ENCODE data around the gene SPIB.

The SPIB gene

GRCh38 chr19:50413096-50413495, 5.6 kb upstream of the SPIB start:
- Histone ChIP-seq H3K27ac (no peak overlapping the region), H3K36me3 (ENCODE audit: insufficient read depth, low read length) (peaks cover 6% of the 10 kb centered on the region; the same call in 1 of the 2 replicates), H3K9ac (ENCODE audit: insufficient read length) (no peak overlapping the region), H3K4me3 (no peak overlapping the region), H3K9me3 (ENCODE audit: low read depth, low read length) (no peaks in the 10 kb centered on the region)
- no peak for DNase-seq (ENCODE audit: low read depth, low spot score)
- TF ChIP-seq POLR2AphosphoS5 (IDR thresholded peaks at IDR 0.05; ENCODE audit: borderline replicate concordance, low read depth, low read length) (no peak), EZH2 (IDR thresholded peaks at IDR 0.05) (no peak), FOXP2 (optimal IDR thresholded peaks at IDR 0.05; ENCODE audit: control extremely low read depth, extremely low read length, insufficient read depth) (no peak)

GRCh38 chr19:50413531-50413930, 5.2 kb upstream of the SPIB start:
- no peak overlapping the region for H3K27ac ChIP-seq
- H3K9ac ChIP-seq (ENCODE audit: insufficient read length): no peak overlapping the region
- no peaks in the 10 kb centered on the region for H3K9me3 ChIP-seq (ENCODE audit: low read depth, low read length)
- TF ChIP-seq FOXP2 (optimal IDR thresholded peaks at IDR 0.05; ENCODE audit: control extremely low read depth, extremely low read length, insufficient read depth) (no peak), POLR2AphosphoS5 (IDR thresholded peaks at IDR 0.05; ENCODE audit: borderline replicate concordance, low read depth, low read length) (no peak)
- H3K36me3 ChIP-seq (ENCODE audit: insufficient read depth, low read length): peaks cover 5% of the 10 kb centered on the region; the same call in 1 of the 2 replicates
- DNase-seq (ENCODE audit: low read depth, low spot score): no peak
- H3K4me3 ChIP-seq: no peak overlapping the region

- TF ChIP-seq EZH2 (IDR thresholded peaks at IDR 0.05): no peak
- no peak for TF ChIP-seq FOXP2 (optimal IDR thresholded peaks at IDR 0.05; ENCODE audit: control extremely low read depth, extremely low read length, insufficient read depth)
- TF ChIP-seq POLR2AphosphoS5 (IDR thresholded peaks at IDR 0.05; ENCODE audit: borderline replicate concordance, low read depth, low read length): no peak
- no peak overlapping the region for H3K27ac ChIP-seq
- H3K9me3 ChIP-seq (ENCODE audit: low read depth, low read length): no peaks in the 10 kb centered on the region
- H3K4me3 ChIP-seq: no peak overlapping the region
- no peaks in the 10 kb centered on the region; the same call in 1 of the 2 replicates for H3K36me3 ChIP-seq (ENCODE audit: insufficient read depth, low read length)
- DNase-seq (ENCODE audit: low read depth, low spot score): no peak
- no peak overlapping the region for H3K9ac ChIP-seq (ENCODE audit: insufficient read length)
These were observed 3.7 kb upstream of the SPIB start for GRCh38 chr19:50414864-50415660.

GRCh38 chr19:50415661-50416033, 3.1 kb upstream of the SPIB start:
- H3K27ac ChIP-seq: no peak overlapping the region

GRCh38 chr19:50416034-50416977, 2.4 kb upstream of the SPIB start:
- H3K9ac ChIP-seq (ENCODE audit: insufficient read length): no peak overlapping the region
- H3K9me3 ChIP-seq (ENCODE audit: low read depth, low read length): no peaks in the 10 kb centered on the region
- no peaks in the 10 kb centered on the region; the same call in 1 of the 2 replicates for H3K36me3 ChIP-seq (ENCODE audit: insufficient read depth, low read length)
- no peak overlapping the region for H3K4me3 ChIP-seq
- DNase-seq (ENCODE audit: low read depth, low spot score): no peak
- H3K27ac ChIP-seq: no peak overlapping the region
- TF ChIP-seq POLR2AphosphoS5 (IDR thresholded peaks at IDR 0.05; ENCODE audit: borderline replicate concordance, low read depth, low read length) (no peak), EZH2 (IDR thresholded peaks at IDR 0.05) (no peak), FOXP2 (optimal IDR thresholded peaks at IDR 0.05; ENCODE audit: control extremely low read depth, extremely low read length, insufficient read depth) (no peak)

More at GRCh38 chr19:50415661-50416033, 3.1 kb upstream of the SPIB start:
- no peak for DNase-seq (ENCODE audit: low read depth, low spot score)
- Histone ChIP-seq H3K4me3 (no peak overlapping the region), H3K9me3 (ENCODE audit: low read depth, low read length) (no peaks in the 10 kb centered on the region), H3K9ac (ENCODE audit: insufficient read length) (no peak overlapping the region), H3K36me3 (ENCODE audit: insufficient read depth, low read length) (no peaks in the 10 kb centered on the region; the same call in 1 of the 2 replicates)
- no peak for TF ChIP-seq FOXP2 (optimal IDR thresholded peaks at IDR 0.05; ENCODE audit: control extremely low read depth, extremely low read length, insufficient read depth)
- no peak for TF ChIP-seq POLR2AphosphoS5 (IDR thresholded peaks at IDR 0.05; ENCODE audit: borderline replicate concordance, low read depth, low read length)
- TF ChIP-seq EZH2 (IDR thresholded peaks at IDR 0.05): no peak

GRCh38 chr19:50417111-50418081, 1.3 kb upstream of the SPIB start:
- DNase-seq (ENCODE audit: low read depth, low spot score): no peak
- TF ChIP-seq POLR2AphosphoS5 (IDR thresholded peaks at IDR 0.05; ENCODE audit: borderline replicate concordance, low read depth, low read length): no peak
- TF ChIP-seq FOXP2 (optimal IDR thresholded peaks at IDR 0.05; ENCODE audit: control extremely low read depth, extremely low read length, insufficient read depth): no peak
- no peak for TF ChIP-seq EZH2 (IDR thresholded peaks at IDR 0.05)
- Histone ChIP-seq H3K27ac (no peak overlapping the region), H3K4me3 (no peak overlapping the region), H3K36me3 (ENCODE audit: insufficient read depth, low read length) (no peaks in the 10 kb centered on the region; the same call in 1 of the 2 replicates), H3K9ac (ENCODE audit: insufficient read length) (no peak overlapping the region), H3K9me3 (ENCODE audit: low read depth, low read length) (no peaks in the 10 kb centered on the region)

- no peak overlapping the region for H3K27ac ChIP-seq
- no peaks in the 10 kb centered on the region for H3K9me3 ChIP-seq (ENCODE audit: low read depth, low read length)
- TF ChIP-seq EZH2 (IDR thresholded peaks at IDR 0.05) (no peak), POLR2AphosphoS5 (IDR thresholded peaks at IDR 0.05; ENCODE audit: borderline replicate concordance, low read depth, low read length) (no peak), FOXP2 (optimal IDR thresholded peaks at IDR 0.05; ENCODE audit: control extremely low read depth, extremely low read length, insufficient read depth) (no peak)
- H3K4me3 ChIP-seq: no peak overlapping the region
- no peak for DNase-seq (ENCODE audit: low read depth, low spot score)
- no peaks in the 10 kb centered on the region for H3K36me3 ChIP-seq (ENCODE audit: insufficient read depth, low read length)
- no peak overlapping the region for H3K9ac ChIP-seq (ENCODE audit: insufficient read length)
These were observed 363 bp downstream of the SPIB start for GRCh38 chr19:50419022-50419579.

Measured in SK-N-MC (cell line).